NCI-H2107 treated with DMSO at 0.1 percent for 48 hours (cell line): Measurements from ENCODE around the gene TJP1.

Source experiments
- DNase-seq: peaks from one replicate; lab custom pipeline; 2025; ENCODE audit not compliant: unreplicated experiment; lab: John Stamatoyannopoulos, UW

The TJP1 gene

GRCh38 chr15:29822100-29822683 lies at the start of gene TJP1:
TJP1 (minus strand) TSS chr15:29822468; CDS start chr15:29822028, 440 bp downstream.
- no peak for DNase-seq

DNA sequence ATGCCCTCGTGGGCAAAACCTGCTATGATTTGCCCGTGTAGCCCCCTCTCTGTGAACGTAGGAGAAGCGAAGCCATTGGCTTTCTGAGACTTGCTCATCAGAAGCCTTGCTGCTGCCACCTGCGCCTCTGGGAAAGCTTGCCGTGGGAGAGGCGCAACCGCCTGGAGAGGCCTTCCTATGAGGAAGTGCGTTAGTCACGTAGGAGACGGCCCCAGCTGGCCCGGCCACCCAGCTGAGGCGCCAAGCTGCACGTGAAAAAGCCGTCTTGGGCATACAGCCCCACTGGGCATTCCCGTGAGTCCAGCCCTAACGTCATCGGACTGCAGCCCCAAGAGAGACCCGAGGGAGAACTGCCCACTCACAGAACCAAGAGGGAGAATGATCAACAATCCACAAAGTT lies 49.1 kb upstream of the TJP1 start:
- DNase-seq: no peak

GRCh38 chr15:29870495-29871151 lies 48.4 kb upstream of the TJP1 start:
- no peak for DNase-seq

DNA sequence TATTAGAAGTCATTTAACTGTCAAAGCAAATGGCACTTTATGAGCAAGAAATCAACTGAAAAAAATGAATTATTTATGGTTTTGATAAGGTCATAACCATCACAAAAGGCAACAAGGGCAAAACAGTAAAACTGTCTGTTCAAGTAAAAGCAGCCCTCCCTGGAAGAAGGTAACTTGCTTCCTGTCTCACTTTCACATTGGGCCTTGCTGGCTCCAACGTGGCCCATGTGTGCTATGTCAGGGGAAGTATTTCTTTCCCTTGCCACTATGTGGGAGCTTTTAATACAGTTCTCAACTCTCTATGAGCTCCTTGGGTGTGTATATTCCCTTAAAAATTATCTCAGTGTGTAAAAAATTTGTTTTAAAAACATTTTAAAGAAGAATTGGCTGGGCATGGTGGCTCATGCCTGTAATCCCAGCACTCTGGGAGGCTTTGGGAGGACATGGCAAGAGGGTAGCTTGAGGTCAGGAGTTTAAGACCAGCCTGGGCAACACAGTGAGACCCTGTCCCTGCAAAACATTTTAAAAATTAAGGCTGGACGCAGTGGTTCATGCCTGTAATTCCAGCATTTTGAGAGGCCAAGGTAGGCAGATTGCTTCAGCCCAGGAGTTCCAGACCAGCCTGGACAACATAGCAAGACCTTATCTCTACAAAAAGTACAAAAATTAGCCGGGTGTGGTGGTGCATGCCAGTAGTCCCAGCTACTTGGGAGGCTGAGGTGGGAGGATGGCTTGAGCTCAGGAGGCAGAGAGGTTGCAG lies 45.2 kb upstream of the TJP1 start:
- no peak for DNase-seq

DNA sequence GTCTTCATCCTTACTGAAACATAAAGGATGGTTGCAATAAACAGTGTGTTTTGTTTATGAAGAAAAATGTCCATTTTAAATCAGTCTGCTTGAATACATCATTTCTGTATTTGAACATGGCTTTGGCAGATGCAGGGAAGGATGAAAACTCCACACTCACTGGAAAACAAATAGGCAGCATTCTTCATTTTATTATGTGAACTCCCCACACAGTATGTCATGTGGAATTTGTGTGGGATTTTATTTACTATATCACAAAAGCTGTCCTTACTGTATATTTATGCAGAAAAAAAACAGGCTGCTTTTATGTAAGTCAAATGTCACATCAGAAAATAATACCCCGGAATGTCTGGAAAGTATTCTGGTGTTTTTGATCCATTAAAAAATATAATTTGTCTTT lies 44.1 kb upstream of the TJP1 start:
- no peak for DNase-seq

GRCh38 chr15:29864501-29864900 lies 42.2 kb upstream of the TJP1 start:
- DNase-seq: no peak

DNA sequence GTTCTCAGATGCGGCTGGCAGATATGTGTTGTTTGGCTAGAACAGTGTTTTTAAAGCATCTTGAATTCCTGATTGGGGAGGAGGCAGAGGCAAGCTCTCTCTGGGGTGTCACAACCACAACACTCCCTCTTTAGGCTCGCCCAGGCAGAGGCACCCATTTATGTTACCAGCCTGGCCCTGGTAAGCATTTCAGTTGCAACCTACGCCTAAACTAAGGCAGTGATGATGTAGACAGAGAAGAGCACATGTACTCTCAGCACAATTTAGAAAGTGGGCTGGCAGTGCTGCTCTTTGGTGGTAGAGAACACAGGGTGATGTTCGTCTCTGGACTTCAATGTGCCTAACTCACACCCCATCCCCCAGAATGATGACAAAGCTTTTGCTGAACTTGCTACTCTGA lies 41.2 kb upstream of the TJP1 start:
- no peak for DNase-seq

DNA sequence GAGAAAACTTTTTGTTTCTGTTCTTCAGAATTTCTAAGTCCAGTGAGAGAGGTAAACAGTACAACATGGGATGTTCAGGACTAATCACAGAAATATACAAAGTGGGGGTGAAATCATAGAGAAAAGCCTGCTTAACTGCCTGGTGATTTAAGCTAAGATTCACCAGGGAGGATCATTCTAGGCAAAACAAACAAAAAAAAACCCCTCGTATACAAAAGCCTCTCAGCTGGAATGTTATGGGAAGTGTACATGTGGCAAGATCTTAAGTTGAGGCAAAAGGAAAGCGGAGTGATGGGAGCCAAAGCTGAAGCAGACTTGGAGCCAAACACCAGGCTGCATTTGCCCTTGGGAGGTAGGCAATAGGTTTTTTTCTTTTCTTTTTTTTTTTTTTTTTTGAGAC lies 40.0 kb upstream of the TJP1 start:
- DNase-seq: no peak

DNA sequence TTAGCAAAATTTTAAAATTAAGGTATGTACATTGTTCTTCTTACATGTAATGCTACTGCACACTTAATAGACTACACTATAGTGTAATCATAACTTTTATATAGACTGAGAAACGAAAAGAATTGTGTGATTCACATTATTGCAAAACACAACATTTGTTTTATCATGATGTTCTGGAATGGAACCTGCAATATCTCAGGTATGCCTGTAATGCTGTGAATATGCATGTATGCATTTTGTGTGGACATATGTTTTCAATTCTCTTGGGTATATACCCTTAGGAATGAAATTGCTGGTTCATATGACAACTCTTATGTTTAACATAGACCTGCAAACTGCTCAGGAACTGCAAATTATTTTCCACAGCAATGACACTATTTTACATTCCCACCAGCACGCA lies 38.6 kb upstream of the TJP1 start:
- DNase-seq: no peak

DNA sequence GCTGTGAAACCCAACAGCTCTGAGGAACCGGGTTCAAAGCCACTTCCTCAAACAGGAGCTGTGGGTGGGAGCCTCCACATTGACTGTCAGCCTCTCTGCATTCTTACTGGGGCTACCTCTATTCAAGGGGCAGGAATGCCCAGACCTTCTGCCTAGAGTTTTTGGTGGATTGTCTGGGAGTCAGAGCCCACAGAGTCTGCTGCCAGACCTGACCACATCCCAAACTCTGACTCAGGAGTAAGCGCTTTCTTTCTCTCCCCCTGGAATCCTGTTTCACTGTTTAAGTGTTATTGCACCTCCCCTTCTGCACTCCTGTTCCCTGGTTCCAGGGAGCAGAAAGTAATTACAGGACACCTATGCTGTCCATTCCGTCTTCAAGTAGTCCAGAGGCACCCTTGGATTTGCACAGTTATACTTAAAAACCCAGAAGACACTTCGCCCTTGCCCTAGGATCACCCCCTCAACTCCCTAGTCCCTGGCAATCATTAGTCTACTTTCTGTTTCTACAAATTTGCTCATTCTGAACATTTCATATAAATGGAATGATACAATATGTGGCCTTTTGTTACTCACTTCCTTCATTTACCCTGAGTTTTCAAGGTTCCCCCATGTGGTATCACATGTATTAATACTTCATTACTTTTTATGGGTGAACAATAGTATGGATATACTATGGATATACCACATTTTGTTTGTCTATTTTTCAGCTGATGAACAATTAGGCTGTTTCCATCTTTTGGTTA lies 37.9 kb upstream of the TJP1 start:
- DNase-seq: no peak

DNA sequence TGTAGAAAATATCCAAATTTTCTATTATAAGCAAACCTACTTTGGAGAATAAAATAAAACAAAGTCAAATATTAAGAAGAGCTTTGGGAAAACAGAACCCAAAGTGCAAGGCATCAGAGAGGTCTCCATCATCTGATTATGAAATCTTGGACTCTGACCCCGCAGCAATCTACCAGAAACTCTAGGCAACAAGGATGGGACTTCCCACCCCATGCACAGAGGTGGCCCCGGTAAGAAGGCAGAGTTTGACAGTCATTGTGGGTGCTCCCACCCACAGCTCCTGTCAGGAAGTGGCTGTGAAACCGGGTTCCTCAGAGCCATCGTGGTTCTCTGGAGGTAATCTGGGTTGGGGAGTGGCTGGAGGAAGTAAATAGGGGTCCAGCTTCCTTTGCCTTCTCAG lies 37.0 kb upstream of the TJP1 start:
- DNase-seq: no peak

DNA sequence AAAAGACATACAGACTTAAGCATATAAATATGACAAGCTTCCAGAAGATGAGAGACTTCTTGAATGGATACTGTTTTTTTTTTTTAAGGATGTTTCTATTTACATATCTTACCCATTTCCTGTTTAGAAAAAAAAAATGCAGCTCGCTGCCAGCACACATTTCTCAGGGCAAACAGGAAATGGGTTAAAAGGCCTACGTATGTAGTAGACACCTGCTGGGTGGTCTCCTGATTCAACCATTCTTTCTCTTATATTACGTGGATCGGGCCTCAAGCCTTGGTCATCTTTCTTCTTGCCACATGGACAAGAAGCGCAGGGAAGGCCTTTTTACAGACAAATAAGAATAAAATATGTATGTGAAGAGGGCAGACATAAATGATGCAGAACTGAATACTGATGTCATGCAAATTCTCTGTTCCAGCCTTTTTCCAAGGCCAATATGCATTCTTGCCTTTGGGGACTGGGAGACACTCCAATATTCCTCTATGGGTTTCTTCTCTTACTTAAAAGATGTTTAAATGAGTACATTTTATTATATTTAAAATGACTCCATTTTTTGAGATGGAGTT lies 35.0 kb upstream of the TJP1 start:
- DNase-seq: no peak

GRCh38 chr15:29854413-29854812 lies 32.1 kb upstream of the TJP1 start:
- DNase-seq: no peak

DNA sequence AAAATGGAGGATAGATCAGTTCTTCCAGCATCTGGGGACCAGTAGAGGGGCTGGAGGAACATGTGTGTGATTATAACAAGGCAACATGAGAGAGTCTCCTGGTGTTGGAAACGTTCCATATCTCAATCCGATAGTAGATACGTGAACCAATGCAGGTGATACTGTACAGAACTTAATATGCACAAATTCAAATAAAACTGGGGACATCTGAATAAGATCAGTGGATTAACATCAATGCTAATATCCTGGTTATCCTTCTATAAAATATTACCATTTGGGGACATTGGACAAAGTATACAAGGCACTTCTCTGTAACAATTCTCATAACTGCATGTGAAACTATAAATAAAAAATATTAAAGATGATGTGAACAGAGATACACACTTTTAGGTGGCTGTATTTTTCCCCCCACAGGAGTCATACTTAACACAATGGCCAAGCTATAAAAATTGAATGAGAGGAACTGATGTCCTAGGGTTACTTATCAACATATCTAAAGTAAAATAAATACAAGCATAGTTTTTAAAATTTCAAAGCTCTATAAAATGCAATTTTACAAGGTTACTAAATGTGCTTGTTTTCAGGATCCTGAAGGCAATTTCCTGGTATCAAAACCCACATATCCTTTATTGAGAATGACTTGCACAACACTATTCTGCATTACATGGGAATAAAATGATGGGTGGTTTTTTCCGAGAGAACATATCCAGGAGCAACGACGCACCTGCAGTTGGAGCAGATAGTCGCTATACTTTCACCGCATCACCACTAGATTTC lies 31.1 kb upstream of the TJP1 start:
- no peak for DNase-seq

- no peak for DNase-seq
Measured at GRCh38 chr15:29852201-29852600, 29.9 kb upstream of the TJP1 start.

DNA sequence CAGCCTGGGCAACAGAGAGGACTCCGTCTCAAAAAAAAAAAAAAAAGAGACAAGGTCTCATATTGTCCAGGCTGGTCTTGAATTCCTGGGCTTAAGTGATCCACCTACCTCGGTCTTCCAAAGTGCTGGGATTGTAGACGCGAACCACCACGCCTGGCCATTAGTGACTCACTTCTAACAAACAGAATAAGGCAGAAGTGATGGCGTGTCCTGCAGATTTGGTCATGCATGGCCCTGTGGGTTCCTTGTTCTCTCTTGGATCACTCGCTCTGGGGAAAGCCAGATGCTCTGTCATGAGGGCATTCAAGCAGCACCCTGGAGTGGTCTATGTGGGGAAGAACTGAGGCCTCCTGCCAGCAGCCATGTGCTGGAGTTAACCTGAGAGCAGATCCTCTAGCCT lies 27.4 kb upstream of the TJP1 start:
- DNase-seq: no peak

DNA sequence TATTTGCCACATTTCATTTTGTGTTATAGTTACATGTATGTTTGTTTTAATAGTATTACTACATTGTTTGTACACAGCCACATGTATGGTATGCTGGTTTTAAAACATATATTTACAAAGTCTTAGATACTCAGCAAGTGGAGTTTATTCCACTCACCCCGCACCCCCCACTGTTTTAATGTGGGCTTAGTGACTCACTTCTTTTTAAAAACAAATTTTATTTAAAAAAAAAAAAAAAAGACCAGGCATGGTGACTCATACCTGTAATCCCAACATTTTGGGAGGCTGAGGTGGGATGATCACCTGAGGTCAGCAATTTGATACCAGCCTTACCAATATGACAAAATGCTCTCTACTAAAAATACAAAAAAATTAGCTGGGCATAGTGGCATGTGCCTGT lies 26.9 kb upstream of the TJP1 start:
- DNase-seq: no peak

DNA sequence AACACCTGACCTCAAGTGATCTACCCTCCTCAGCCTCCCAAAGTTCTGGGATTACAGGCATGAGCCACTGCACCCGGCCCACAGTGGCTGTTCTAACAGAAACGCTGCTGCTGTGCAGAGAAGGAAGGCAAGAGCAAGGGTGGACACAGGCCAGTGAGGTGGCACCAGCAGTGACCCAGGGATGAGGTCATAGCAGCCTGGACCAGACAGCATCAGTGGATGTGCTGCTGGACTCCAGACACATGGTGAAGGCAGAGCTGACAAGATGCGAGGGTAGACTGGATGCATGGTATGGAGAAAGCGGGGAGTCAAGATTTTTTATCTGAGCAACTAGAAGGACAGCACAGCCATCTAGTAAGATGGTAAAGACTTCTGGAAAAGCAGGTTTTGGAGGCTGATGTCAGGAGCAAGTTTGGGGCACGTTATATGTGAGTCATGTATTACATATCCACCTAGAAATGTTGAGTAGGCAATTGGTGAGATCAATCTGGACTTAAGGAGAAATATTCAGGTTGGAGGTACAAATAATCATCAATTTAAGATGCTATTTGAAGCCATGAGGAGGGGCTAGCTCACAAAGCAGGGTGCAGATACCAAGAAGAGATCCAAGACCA lies 22.1 kb upstream of the TJP1 start:
- DNase-seq: no peak

- DNase-seq: no peak
Measured at GRCh38 chr15:29842290-29842689, 20.0 kb upstream of the TJP1 start.

DNA sequence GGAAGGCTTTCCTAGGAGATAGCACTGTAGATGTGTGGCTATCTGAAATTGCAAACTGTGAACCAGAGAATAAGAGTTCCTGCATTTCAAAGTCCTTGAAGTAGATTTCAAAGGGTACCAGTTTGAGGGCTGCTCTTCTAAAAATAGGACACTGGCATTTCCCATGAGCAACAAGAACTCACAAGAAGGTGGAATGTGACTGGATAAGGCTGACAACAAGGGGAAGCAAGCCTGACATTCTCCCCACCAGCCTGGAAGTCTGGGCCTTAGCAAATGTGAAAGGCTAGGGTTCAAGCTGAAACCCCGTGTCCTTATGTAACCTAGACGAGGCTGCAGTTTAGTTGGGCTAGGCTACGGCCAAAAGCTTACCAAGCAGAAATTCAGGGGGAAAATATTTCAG lies 18.7 kb upstream of the TJP1 start:
- no peak for DNase-seq
